OCI-LY3 (cell line): ENCODE results near the gene ZDBF2.
A peak's percentile ranks its signal among the peaks of the same experiment; 100 is the strongest.

Source experiments
- CTCF ChIP-seq: fragments of 200-600, 300-600 bp; sonication (generic); IDR thresholded peaks from 2 replicates; pipeline ENCODE4 v1.5.1; 2014; ENCODE audit warnings: antibody characterized with exemption, low read length, low read depth
- EZH2phosphoT487 ChIP-seq: fragments of 200-600 bp; shearing (Covaris generic); IDR thresholded peaks from 2 replicates; pipeline ENCODE4 v1.6.1; 2018; ENCODE audit warnings: antibody characterized with exemption, mixed run types, low read depth

- TF ChIP-seq CTCF (peak; percentile 62), EZH2phosphoT487 (no peak)
Observed at GRCh38 chr2:206260188-206261012, 14.1 kb upstream of the ZDBF2 start.
